Tibial nerve (tissue), 4 donors: Measurements from ENCODE around the gene STAB2.

ENCODE experiments used
- EP300 ChIP-seq, 2 donors: sonication (generic); formaldehyde crosslinking; IDR thresholded peaks; one replicate each; pipeline ENCODE4 v1.6.1; 2017; ENCODE audit warnings: antibody characterized with exemption in 2 of 2, mild to moderate bottlenecking in 1 of 2
- POLR2A ChIP-seq, 2 donors: fragments of 450-650 bp; IDR thresholded peaks; one replicate each; pipeline ENCODE4 v1.6.1; 2017; ENCODE audit warnings: antibody characterized with exemption in 2 of 2, mild to moderate bottlenecking in 2 of 2, moderate library complexity in 2 of 2
- TF ChIP-seq, protein P1 (sequence below), 5 experiments: fragments of 200-600 bp in 3 of 5; fragments of 450-650 bp in 2 of 5; sonication (generic) in 3 of 5; IDR thresholded peaks; one replicate each; pipeline ENCODE4 v1.5.1; 2016 to 2019; ENCODE audit warnings: antibody characterized with exemption in 5 of 5, mild to moderate bottlenecking in 3 of 5, moderate library complexity in 2 of 5

- TF ChIP-seq, protein P1, sequence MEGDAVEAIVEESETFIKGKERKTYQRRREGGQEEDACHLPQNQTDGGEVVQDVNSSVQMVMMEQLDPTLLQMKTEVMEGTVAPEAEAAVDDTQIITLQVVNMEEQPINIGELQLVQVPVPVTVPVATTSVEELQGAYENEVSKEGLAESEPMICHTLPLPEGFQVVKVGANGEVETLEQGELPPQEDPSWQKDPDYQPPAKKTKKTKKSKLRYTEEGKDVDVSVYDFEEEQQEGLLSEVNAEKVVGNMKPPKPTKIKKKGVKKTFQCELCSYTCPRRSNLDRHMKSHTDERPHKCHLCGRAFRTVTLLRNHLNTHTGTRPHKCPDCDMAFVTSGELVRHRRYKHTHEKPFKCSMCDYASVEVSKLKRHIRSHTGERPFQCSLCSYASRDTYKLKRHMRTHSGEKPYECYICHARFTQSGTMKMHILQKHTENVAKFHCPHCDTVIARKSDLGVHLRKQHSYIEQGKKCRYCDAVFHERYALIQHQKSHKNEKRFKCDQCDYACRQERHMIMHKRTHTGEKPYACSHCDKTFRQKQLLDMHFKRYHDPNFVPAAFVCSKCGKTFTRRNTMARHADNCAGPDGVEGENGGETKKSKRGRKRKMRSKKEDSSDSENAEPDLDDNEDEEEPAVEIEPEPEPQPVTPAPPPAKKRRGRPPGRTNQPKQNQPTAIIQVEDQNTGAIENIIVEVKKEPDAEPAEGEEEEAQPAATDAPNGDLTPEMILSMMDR (IDR thresholded peaks at IDR 0.05) = no peak
- no peak for TF ChIP-seq POLR2A (IDR thresholded peaks at IDR 0.05)
- no peak for TF ChIP-seq EP300 (IDR thresholded peaks at IDR 0.05)
These were observed 69.2 kb downstream of the STAB2 start for GRCh38 chr12:103656291-103656690.
